ENCODE results near the gene DST.

DNA sequence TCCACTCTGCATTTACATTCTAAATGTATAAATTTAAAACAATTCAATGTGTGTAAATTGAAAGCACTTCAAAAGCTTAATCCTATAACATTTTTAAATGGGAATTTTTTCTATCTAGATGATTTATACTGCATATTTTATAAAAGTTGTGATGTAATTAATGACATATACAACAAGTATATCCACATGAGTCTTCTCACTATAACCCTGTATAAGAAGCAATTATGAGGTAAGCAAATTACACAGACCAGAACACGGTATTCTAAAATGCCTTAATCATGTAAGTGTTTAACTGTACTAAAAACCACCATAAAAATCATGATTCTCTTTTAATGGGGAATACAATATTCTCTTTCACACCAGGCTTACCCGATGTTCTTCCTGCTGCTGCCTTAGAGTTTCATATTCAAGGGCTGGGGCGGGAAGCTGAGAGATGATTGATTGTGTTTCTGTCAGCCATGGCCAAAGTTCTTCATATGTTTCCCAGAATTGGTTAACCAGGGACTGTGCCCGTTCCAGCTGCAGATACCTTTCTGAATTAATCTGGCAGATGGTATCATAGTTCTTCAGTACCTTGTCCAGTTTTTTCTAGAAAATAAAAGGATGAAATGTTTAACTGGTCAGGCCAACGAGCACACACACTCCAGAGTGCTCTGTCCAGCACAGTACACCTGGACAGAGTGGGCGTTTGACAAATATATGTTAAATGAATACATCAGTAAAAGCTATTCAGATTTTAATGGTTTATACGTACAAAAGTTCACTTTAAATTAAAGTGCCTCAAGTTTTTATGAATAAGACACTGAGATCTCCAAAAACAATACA lies 127.4 kb downstream of the DST start:
- TF ChIP-seq, protein P1, sequence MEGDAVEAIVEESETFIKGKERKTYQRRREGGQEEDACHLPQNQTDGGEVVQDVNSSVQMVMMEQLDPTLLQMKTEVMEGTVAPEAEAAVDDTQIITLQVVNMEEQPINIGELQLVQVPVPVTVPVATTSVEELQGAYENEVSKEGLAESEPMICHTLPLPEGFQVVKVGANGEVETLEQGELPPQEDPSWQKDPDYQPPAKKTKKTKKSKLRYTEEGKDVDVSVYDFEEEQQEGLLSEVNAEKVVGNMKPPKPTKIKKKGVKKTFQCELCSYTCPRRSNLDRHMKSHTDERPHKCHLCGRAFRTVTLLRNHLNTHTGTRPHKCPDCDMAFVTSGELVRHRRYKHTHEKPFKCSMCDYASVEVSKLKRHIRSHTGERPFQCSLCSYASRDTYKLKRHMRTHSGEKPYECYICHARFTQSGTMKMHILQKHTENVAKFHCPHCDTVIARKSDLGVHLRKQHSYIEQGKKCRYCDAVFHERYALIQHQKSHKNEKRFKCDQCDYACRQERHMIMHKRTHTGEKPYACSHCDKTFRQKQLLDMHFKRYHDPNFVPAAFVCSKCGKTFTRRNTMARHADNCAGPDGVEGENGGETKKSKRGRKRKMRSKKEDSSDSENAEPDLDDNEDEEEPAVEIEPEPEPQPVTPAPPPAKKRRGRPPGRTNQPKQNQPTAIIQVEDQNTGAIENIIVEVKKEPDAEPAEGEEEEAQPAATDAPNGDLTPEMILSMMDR (IDR thresholded peaks at IDR 0.05) = no peak
- no peak for TF ChIP-seq EZH2 (IDR thresholded peaks at IDR 0.05; ENCODE audit: borderline replicate concordance, insufficient read depth, low read depth, low read length, poor library complexity, severe bottlenecking)

Measured in B cell (primary cell).